Endodermal cell (in vitro differentiated cells): Measurements from ENCODE around the gene EIF3D. TPM values are rescaled to one million over a fixed set of nuclear protein-coding genes. Genes with fewer than 3 reads are reported as not detected.

ENCODE experiments used
- DNase-seq: peaks from one replicate; pipeline ENCODE4 v3.0.0-alpha.2; 2017
- H3K27ac ChIP-seq: 2 replicates; pipeline ENCODE4 v1.5.1; 2013; ENCODE audit warnings: mild to moderate bottlenecking, low read depth, low read length, moderate library complexity
- H3K27me3 ChIP-seq: 2 replicates; pipeline ENCODE4 v1.6.1; 2013; ENCODE audit warnings: mild to moderate bottlenecking, low read length, moderate library complexity; ENCODE audit not compliant: insufficient read depth, control insufficient read depth, poor library complexity, severe bottlenecking
- H3K36me3 ChIP-seq: 2 replicates; pipeline ENCODE4 v1.7.0; 2013; ENCODE audit warnings: mild to moderate bottlenecking, low read length, moderate library complexity; ENCODE audit not compliant: control insufficient read depth, insufficient read depth
- H3K4me1 ChIP-seq: one replicate; pipeline ENCODE4 v1.7.0; 2013; ENCODE audit warnings: low read length; ENCODE audit not compliant: control insufficient read depth, insufficient read depth
- H3K4me3 ChIP-seq: 2 replicates; pipeline ENCODE4 v1.5.1; 2013; ENCODE audit warnings: mild to moderate bottlenecking, low read length, moderate library complexity
- H3K9ac ChIP-seq: 2 replicates; pipeline ENCODE4 v1.6.1; 2013; ENCODE audit warnings: mild to moderate bottlenecking, low read length, moderate library complexity; ENCODE audit not compliant: poor library complexity, severe bottlenecking; ENCODE audit errors: extremely low read depth
- H3K9me3 ChIP-seq: 2 replicates; pipeline ENCODE4 v1.6.1; 2013; ENCODE audit warnings: mild to moderate bottlenecking, low read length, moderate library complexity; ENCODE audit not compliant: control insufficient read depth
- H3K27ac Mint-ChIP-seq: 2 replicates; pipeline ENCODE4 v1.8.0; 2020; ENCODE audit warnings: mixed read lengths
- H3K27me3 Mint-ChIP-seq: 2 replicates; pipeline ENCODE4 v1.8.0; 2021; ENCODE audit warnings: mild to moderate bottlenecking, mixed read lengths; ENCODE audit not compliant: insufficient read depth
- H3K36me3 Mint-ChIP-seq: 2 replicates; pipeline ENCODE4 v1.8.0; 2020; ENCODE audit warnings: low read depth, mixed read lengths
- H3K4me1 Mint-ChIP-seq: 2 replicates; pipeline ENCODE4 v1.8.0; 2020; ENCODE audit warnings: mixed read lengths
- H3K4me3 Mint-ChIP-seq: 2 replicates; pipeline ENCODE4 v1.8.0; 2020; ENCODE audit warnings: mild to moderate bottlenecking, moderate library complexity, mixed read lengths
- H3K9me3 Mint-ChIP-seq: 2 replicates; pipeline ENCODE4 v1.8.0; 2020; ENCODE audit warnings: mild to moderate bottlenecking, mixed read lengths
- CTCF ChIP-seq: fragments of 200-600 bp; sonication (generic); conservative IDR thresholded peaks from 2 replicates; pipeline ENCODE4 v1.5.0; 2021; ENCODE audit warnings: antibody characterized with exemption, mild to moderate bottlenecking
- WGBS, 2 experiments: methylation state at CpG; one replicate each; pipeline versions ENCODE4 v1.1.5 to v1.1.7; 2013; ENCODE audit warnings: missing lambda C conversion rate in 2 of 2, mixed read lengths in 1 of 2; ENCODE audit not compliant: insufficient coverage in 1 of 2, insufficient read length in 1 of 2; 5-methylcytosine and 5-hydroxymethylcytosine counted together
- long read RNA-seq, 4 experiments: library from polyadenylated mRNA in 2 of 4; library from RNA in 1 of 4; library from capped mRNA in 1 of 4; stranded (forward) in 3 of 4; unstranded in 1 of 4; transcript quantifications; one replicate each; pipeline ENCODE4 v2.0.0, GENCODE V29; 2020 to 2021; ENCODE audit warnings: inconsistent platforms in 1 of 4
- polyA plus RNA-seq, 2 experiments: library from polyadenylated mRNA; stranded (reverse); fragments of 50-300 nt; gene quantifications; one replicate each; pipeline ENCODE4 v1.2.3, GENCODE V29; 2013
- total RNA-seq, 2 donors: library from RNA; stranded (reverse); fragmentation: NEBNext Ultra II Directional in 1 of 2; extraction: Animal tissue kit (Norgen Biotek cat#: 25700) in 1 of 2; gene quantifications; 2 replicates in 1 of 2; 3 replicates in 1 of 2; pipeline ENCODE4 v1.2.1, GENCODE V29; 2021

Gene EIF3D
- 100 to 1,000 TPM; 157 to 196 TPM for total RNA-seq
- 158 TPM for polyA plus RNA-seq (2013, experiment 1 of 2)
- 164 TPM for polyA plus RNA-seq (2013, experiment 2 of 2)
- long read RNA-seq, experiment 1, transcript EIF3D-209 (3 exons, 887 nt): minor isoform, 5 of 80 reads
- long read RNA-seq, experiment 1, transcript EIF3D-201 (15 exons, 2,155 nt): major isoform, 34 of 80 reads
- long read RNA-seq, experiment 1, partial matches to known transcripts: 32 of 80 reads
- long read RNA-seq, experiment 1, other reads (novel, unspliced or antisense): 9 of 80 reads
- long read RNA-seq, experiment 2, transcript EIF3D-201 (15 exons, 2,155 nt): major isoform, 212 of 242 reads
- long read RNA-seq, experiment 2, partial matches to known transcripts: 12 of 242 reads
- long read RNA-seq, experiment 2, other reads (novel, unspliced or antisense): 16 of 242 reads
- long read RNA-seq, experiment 3, transcript EIF3D-201 (15 exons, 2,155 nt): major isoform, 1,369 of 1,519 reads
- long read RNA-seq, experiment 3, partial matches to known transcripts: 39 of 1,519 reads
- long read RNA-seq, experiment 3, other reads (novel, unspliced or antisense): 111 of 1,519 reads
- long read RNA-seq, experiment 4, transcript EIF3D-201 (15 exons, 2,155 nt): major isoform, 183 of 247 reads
- long read RNA-seq, experiment 4, partial matches to known transcripts: 33 of 247 reads
- long read RNA-seq, experiment 4, other reads (novel, unspliced or antisense): 31 of 247 reads

- H3K27me3 ChIP-seq: no peaks in the 10 kb centered on the region
- H3K36me3 ChIP-seq: peaks cover 31% of the 10 kb centered on the region
- peak within 1 kb of the TSS; percentile 90 for H3K27ac ChIP-seq
- DNase-seq: peak; percentile 99
- 0% methylated on average over 63 to 82 of the region's 82 CpGs for WGBS, 2 experiments
- TF ChIP-seq CTCF: no peak
- H3K27me3 Mint-ChIP-seq: no peaks in the 10 kb centered on the region
- H3K9me3 ChIP-seq: no peaks in the 10 kb centered on the region
- peak within 1 kb of the TSS; percentile 95 for H3K4me3 Mint-ChIP-seq
- H3K4me3 ChIP-seq: peak within 1 kb of the TSS; percentile 87
- H3K27ac Mint-ChIP-seq: peak within 1 kb of the TSS; percentile 98
- H3K4me1 ChIP-seq: no peaks in the 10 kb centered on the region
- H3K4me1 Mint-ChIP-seq: peaks cover 3% of the 10 kb centered on the region
- H3K9ac ChIP-seq: peak within 1 kb of the TSS; percentile 79
- peaks cover 30% of the 10 kb centered on the region for H3K36me3 Mint-ChIP-seq
- H3K9me3 Mint-ChIP-seq: peaks cover 9% of the 10 kb centered on the region
Measured at GRCh38 chr22:36528795-36529751, at the start of gene EIF3D. EIF3D (minus strand) TSS chr22:36529166; CDS start chr22:36526121, 3,045 bp downstream.

- Histone ChIP-seq H3K9ac (no peak overlapping the region), H3K4me1 (no peaks in the 10 kb centered on the region), H3K27me3 (no peaks in the 10 kb centered on the region), H3K27ac (no peak overlapping the region), H3K36me3 (no peaks in the 10 kb centered on the region), H3K4me3 (no peak overlapping the region), H3K9me3 (no peaks in the 10 kb centered on the region)
- no peak for TF ChIP-seq CTCF
- WGBS, 2 experiments: 87 to 88% methylated on average over 5 to 7 of the region's 7 CpGs
- DNase-seq: peak; percentile 17
- no peak overlapping the region for H3K27ac Mint-ChIP-seq
- no peaks in the 10 kb centered on the region for H3K36me3 Mint-ChIP-seq
- H3K4me1 Mint-ChIP-seq: peaks cover 3% of the 10 kb centered on the region
- H3K4me3 Mint-ChIP-seq: no peak overlapping the region
- peaks cover 10% of the 10 kb centered on the region for H3K27me3 Mint-ChIP-seq
- H3K9me3 Mint-ChIP-seq: no peaks in the 10 kb centered on the region
Measured at GRCh38 chr22:36578619-36579018, 49.7 kb upstream of the EIF3D start.

DNA sequence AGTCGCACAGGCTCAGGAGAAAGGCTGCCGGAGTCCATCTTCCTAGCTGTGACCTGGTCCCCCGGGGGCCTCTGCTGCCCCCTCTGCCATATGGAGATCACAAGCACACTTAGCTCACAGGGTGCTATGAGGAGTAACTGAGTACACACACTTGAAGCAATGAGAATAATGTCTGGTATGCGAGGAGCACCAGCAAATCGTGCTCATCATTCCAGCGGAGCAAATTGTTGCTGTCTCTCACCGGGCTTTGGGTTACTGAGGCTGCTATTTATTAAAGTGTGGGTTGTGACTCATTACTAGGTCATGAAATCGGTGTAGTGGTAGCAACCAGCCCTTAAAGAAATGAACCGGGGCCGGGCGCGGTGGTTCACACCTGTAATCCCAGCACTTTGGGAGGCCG, 48.1 kb upstream of the EIF3D start:
- Mint-ChIP-seq H3K4me1 (peaks cover 3% of the 10 kb centered on the region), H3K27me3 (peaks cover 6% of the 10 kb centered on the region), H3K36me3 (no peaks in the 10 kb centered on the region), H3K9me3 (no peaks in the 10 kb centered on the region), H3K4me3 (no peak overlapping the region), H3K27ac (no peak overlapping the region)
- peak; percentile 29 for DNase-seq
- TF ChIP-seq CTCF: no peak
- Histone ChIP-seq H3K9me3 (no peaks in the 10 kb centered on the region), H3K4me1 (no peaks in the 10 kb centered on the region), H3K27me3 (no peaks in the 10 kb centered on the region), H3K27ac (no peak overlapping the region), H3K4me3 (no peak overlapping the region), H3K36me3 (no peaks in the 10 kb centered on the region), H3K9ac (no peak overlapping the region)
- 82 to 94% methylated on average over 7 to 13 of the region's 13 CpGs for WGBS, 2 experiments
